CD4-positive, alpha-beta T cell treated with Interleukin-15 for 1 hour (primary cell): Measurements from ENCODE around the gene PIK3R3.
"Not testable (repeated sequence)": the region's sequence is repeated elsewhere in the genome, so short reads cannot be mapped to it uniquely, and the experiment has no call there.

Source experiments
- DNase-seq: peaks from one replicate; pipeline ENCODE4 v3.0.0-alpha.2; 2020

Gene PIK3R3

DNA sequence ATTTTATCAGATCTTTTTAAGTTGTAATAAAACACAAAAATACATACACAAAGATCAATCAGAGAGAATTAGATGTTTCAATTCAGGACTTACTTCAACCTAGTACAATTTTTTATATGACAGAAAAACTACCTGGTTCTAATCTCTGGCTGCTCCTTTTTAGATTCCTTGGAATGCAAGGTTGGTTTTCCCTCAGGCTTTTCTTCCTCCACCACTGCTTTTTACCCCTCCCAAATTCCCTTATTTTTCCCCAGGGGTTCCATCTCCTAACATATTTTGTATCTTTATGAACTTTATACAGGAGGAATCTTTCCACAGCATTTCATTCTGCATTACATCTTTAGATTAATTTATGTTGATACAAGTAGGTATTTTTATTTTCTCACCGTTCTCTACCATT is 33.2 kb downstream of the PIK3R3 start:
- no peak for DNase-seq

GRCh38 chr1:46098027-46098712 is 34.3 kb downstream of the PIK3R3 start:
- no peak for DNase-seq

- no peak for DNase-seq
Measured at GRCh38 chr1:46097149-46097472, 35.3 kb downstream of the PIK3R3 start.

- DNase-seq = no peak
Measured at GRCh38 chr1:46096269-46097148, 35.9 kb downstream of the PIK3R3 start.

DNA sequence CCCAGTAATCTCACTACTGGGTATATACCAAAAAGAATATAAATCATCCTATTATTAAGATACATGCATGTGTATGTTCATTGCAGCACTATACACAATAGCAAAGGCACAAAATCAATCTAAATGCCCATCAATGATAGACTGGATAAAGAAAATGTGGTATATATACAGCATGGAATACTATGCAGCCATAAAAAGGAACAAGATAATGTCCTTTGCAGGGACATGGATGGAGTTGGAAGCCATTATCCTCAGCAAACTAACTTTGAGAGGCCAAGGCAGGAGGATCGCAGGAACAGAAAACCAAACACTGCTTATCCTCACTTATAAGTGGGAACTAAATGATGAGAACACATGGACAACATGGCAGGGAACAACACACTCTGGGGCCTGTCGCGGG is 37.3 kb downstream of the PIK3R3 start:
- DNase-seq = not testable (repeated sequence)

- DNase-seq = no peak
Measured at GRCh38 chr1:46094471-46095005, 37.9 kb downstream of the PIK3R3 start.

DNA sequence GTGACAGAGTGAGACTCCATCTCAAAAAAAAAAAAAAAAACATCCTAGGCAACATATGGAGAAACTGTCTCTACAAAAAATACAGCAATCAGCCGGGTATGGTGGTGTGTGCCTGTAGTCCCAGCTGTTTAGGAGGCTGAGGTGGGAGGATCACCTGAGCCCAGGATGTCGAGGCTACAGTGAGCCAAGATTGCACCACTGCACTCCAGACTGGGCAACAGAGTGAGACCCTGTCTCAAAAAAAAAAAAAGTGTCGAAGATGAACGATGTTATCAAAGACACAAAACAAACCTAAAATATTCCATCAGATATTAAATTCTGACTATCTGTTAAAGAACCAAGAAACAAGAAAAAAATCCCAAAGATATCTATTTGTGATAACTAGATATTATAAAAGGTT is 38.6 kb downstream of the PIK3R3 start:
- not testable (repeated sequence) for DNase-seq

DNA sequence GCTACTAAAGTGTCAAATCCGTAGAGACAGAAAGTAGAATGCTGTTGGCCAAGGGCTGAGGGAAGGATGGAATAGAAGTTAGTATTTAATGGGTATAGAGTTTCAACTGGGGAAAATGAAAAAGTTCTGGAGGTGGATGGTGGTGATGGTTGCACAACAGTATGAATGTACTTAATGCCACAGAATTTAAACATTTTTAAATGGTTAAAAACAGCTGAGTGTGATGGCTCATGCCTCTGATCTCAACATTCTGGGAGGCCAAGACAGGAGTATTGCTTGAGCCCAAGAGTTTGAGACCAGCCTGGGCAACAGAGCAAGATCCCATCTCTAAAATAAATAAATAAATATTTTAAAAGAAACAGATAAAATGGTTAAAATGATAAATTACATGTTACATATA is 44.5 kb downstream of the PIK3R3 start:
- no peak for DNase-seq

DNA sequence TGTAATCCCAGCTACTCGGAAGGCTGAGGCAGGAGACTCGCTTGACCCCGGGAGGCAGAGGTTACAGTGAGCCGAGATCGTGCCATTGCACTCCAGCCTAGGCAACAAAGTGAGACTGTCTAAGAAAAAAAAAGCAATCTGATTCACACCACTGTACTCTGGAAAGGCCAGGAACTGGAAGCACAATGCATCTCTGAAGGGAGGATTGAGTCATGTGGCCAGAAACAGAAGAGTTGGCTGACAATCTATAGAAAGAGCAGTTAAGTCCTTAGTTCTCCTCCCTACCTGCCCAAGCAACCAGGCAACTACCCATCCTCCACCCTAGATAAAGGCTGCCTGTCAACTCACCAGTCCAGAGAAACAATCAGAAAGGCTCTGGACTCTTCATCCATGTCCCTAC is 45.9 kb downstream of the PIK3R3 start:
- DNase-seq = no peak

DNA sequence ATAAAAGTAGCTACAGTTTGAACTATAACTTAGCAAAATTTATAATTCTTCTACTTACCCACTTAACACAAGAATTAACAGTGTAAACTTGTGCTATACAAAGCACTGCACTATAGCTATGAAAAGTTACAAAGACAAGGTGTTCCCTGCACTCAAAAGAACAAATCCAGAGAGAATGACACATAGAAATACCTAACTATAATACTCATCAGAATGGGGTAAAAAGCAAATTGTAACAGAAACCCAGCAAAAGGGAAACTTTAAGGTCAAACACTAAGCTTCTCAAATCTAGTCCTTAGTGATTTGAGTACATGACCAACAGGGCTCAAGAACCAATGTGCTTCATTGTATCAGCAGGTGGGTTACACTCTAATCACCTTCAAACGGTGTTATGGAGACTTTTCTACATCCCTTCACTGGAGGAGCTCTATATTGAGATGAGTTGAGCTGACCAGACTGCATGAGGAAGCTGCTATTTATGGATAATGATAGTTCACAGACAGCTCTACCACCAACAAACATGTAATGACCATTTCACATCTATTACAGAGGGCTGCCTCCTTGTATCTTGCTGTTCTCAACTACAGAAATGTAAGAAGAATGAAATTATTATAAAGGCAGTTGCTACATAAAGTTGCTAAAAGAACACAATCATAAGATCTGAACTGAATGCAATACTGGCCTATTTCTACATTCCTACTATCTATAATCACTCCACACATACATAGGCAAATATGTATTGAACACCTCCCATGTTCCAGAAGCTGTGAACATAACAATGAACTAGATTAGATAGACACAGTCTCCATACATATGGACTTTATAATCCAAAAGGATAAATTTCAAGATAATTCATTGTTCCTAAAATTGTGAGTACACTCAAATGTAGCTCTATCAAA is 47.6 kb downstream of the PIK3R3 start:
- DNase-seq = no peak

DNA sequence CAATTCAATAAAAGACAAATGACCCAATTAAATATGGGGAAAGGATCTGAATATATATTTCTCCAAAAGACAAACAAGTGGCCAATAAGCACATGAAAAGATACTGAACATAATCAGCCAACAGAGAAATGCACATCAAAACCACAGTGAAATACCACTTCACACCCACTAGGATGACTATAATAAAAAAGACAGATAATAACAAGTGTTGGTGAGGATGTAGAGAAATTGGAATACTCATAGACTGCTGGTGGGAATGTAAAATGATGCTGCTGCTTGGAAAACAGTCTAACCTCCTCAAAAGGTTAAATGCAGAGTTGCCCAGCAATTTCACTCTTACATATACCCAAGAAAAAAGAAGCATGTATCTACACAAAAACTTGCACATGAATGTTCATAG is 48.9 kb downstream of the PIK3R3 start:
- no peak for DNase-seq

- DNase-seq = no peak
Measured at GRCh38 chr1:46081619-46082018, 50.8 kb downstream of the PIK3R3 start.

DNA sequence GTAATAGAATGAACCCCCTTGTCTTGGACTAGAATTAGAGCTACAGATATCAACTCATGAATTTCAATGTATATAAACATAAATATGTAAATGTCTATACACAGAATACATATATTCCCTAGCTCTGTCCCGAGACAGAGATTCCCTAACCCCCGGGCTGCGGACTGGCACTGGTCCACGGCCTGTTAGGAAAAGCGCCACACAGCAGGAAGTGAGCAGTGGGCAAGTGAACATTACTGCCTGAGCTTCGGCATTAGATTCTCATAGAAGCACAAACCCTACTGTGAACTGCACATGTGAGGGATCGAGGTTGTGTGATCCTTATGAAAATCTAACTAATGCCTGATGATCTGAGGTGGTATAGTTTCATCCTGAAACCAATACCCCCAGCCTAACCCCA is 51.2 kb downstream of the PIK3R3 start:
- DNase-seq = no peak

GRCh38 chr1:46080257-46080656 is 52.2 kb downstream of the PIK3R3 start:
- no peak for DNase-seq

DNA sequence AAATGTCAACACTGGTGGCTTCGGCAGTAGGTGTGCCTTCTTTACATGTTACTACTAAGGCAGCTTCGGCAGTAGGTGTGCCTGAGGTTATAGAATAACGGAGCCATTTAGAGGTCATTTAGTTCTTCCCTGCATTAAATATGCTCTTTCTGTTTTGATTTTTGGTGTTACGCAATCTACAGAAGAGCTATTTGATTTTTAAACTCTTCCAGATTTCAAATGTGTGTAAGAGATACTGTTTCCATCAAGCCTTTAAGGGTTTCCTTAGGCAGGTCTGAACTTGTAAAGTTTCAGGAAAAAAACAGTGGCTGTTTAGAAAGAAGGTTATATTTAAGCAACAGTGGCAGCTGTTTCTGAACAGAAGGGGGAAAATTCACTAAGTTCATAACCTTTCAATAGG is 54.8 kb downstream of the PIK3R3 start:
- DNase-seq = no peak

- no peak for DNase-seq
Measured at GRCh38 chr1:46076343-46076742, 56.1 kb downstream of the PIK3R3 start.

- no peak for DNase-seq
Measured at GRCh38 chr1:46072975-46073374, 59.5 kb downstream of the PIK3R3 start.

- DNase-seq = no peak
Measured at GRCh38 chr1:46070164-46070814, 62.1 kb downstream of the PIK3R3 start.

DNA sequence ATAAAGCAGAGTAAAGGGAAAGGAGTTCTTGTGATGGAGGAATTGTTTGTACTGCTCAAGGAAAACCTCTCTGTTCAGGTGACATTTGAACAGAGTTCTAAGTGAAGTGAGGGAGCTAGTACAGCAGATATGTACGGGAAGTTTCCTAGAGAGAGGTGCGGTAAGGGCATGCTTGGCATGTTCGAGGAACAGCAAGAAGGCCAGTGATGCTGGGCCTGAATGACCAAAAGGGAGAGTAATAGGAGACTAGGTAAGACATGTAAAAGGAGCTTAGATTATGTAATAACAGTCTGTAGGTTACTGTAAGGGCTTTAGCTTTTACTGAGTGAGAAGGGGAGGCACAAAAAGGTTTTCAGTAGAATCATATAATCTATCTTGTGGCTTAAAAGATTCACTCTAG is 63.9 kb downstream of the PIK3R3 start:
- DNase-seq = no peak

GRCh38 chr1:46067652-46068051 is 64.8 kb downstream of the PIK3R3 start:
- no peak for DNase-seq

- no peak for DNase-seq
Measured at GRCh38 chr1:46065405-46065804, 67.0 kb downstream of the PIK3R3 start.

GRCh38 chr1:46064708-46065107 is 67.7 kb downstream of the PIK3R3 start:
- no peak for DNase-seq
